HS-27A (cell line): Measurements from ENCODE around the gene HES6.
"Not testable (repeated sequence)": the region's sequence is repeated elsewhere in the genome, so short reads cannot be mapped to it uniquely, and the experiment has no call there.

Experiments
- DNase-seq: peaks from one replicate; pipeline ENCODE4 v3.0.0-alpha.2; 2012; ENCODE audit warnings: low read depth, missing footprints

The HES6 gene

DNA sequence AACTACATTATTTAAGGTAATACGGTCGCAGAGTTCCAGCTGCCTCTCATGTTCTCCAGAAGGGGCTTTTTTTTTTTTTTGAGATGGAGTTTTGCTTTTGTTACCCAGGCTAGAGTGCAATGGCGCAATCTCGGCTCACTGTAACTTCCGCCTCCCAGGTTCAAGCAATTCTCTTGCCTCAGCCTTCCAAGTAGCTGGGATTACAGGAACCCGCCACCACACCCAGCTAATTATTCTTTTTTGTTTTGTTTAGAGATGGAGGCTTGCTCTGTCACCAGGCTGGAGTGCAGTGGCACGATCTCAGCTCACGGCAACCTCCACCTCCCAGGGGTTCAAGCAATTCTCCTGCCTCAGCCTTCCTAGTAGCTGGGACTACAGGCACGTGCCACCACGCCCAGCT lies 33.6 kb upstream of the HES6 start:
- not testable (repeated sequence) for DNase-seq

- no peak for DNase-seq
These were observed 32.3 kb upstream of the HES6 start for GRCh38 chr2:238272156-238272555.

DNA sequence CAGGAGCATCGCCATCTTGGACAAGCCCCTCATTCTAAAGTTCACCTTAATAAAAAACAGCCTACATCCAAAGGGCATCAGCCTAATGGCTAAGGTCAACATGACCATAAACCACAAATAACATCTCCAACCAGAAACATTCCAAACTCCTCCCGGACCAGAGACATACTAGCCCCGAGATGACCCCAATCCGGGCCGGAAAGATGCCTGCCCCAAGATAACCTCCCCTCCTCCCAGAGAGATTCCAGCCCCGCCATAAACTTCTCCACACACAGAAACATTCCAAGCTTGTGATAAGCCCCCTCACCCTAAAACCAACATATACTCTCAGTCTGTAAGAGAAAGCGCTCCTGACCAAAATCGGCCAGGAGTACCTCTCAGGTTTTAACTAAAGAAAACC lies 31.8 kb upstream of the HES6 start:
- not testable (repeated sequence) for DNase-seq

- DNase-seq = no peak
These were observed 31.3 kb upstream of the HES6 start for GRCh38 chr2:238271061-238271554.

DNA sequence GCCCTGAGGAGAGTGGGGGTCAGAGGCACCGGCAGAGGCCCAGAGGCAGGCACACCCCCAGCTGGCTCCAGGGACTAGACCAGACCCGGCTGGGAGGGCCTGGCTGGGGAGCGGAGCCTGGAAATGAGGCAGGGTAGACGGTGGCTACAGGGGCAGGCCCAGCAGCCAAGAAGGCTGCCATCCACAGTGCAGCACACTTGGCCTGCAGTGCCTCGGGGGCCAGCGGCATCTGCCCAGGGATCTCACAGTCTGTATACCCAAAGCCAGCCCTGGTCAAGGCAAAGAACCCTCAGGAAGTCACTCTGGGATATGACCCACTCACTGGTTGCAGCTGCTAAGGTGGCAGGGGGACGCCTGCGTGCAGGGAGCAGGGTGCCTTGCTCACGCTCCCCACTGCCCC lies 30.8 kb upstream of the HES6 start:
- no peak for DNase-seq

DNA sequence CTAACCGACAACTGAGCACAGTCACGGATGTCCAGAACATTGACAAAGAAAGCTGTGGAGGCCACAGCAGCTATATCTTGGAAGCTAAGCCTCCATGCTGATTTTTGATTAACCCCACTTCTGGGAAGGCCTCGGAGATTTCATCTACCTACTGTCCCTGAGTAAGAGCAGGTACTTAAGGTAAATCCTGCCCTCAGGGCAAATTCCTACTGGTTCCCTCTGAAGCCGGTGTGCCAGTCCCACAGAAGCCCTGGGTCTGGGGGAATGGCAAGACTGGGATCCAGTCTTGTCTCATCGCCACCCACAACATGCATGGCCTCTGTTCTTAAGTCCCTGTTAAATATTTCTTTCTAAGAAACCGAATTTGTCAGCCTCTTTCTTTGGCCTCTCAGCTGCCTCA lies 29.9 kb upstream of the HES6 start:
- no peak for DNase-seq

GRCh38 chr2:238267884-238268680 lies 28.2 kb upstream of the HES6 start:
- no peak for DNase-seq

GRCh38 chr2:238267341-238267710 lies 27.5 kb upstream of the HES6 start:
- DNase-seq = no peak

- no peak for DNase-seq
These were observed 25.8 kb upstream of the HES6 start for GRCh38 chr2:238265605-238266004.

GRCh38 chr2:238264072-238264460 lies 24.2 kb upstream of the HES6 start:
- DNase-seq = no peak

DNA sequence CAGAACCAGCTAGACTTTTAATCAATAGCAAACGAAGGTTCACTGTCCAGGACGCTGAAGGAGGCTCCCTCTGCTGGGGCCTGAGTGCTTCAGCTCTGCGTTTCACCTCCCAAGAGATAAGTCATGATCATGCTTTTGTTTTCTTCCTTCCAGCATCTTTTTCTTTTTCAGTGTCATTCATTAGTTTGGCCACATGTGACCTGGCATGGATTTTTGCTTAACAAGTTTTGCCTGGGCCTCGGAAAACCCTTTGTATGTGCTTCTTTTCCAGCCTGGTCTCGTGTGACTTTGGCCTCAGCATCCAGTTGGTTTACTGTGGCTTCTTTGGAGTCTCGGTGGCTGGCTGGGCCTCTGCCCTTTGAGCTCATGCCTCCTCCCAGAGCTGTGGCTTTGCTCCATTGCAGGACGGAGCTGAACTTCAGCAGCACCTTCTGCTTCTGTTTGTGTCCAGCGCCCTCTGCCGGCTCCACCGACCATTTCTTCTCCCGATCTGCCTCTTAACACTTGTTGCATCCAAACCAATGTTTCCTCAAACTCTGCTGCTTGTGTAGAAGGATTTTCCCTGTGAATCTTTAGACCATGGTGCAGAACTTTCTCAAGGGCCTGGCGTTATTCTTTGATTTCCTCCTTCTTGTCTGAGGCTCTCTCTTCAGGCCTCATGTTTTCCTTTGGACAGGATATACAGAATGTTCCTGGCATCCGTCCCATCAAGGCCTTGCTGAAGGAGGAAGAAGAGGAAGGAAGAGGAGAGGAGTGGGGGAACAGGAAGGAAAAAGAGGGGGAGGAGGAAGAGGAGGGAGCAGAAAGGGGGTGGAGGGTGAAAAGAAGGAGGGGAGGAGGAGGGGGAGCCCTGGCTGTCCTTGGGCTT lies 23.6 kb upstream of the HES6 start:
- no peak for DNase-seq

- no peak for DNase-seq
These were observed 22.8 kb upstream of the HES6 start for GRCh38 chr2:238262496-238263122.

DNA sequence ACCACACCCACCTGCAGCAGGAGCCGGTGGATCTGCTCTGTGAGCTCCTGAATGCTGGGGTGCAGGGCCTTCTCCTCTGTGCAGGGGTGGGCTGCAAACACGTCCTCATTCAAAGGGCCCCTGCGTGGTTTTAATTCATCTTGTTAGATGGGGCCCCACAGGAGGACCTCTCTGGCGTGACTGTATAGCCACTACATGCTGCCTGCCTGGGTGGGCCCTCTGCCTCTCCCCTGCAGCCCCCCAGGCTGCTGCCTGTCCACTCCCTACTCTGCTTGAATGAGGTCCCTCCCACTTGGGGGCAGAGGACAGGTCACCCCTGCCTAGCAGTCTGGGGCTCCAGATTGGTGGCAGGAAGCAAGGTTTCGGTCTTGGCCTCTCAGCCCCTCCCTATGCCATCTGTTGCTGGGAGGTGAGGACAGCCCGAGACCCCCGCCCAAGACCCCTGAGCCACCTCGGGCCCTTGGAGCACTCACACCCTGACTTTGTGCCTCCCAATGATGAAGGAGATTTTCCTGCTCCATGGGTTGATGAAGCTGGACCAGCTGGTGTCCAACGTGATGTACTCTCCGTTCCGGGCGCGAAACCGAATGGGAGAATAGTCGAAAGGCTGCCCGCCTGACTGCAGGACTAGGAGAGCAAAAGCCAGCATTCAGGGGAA lies 22.0 kb upstream of the HES6 start:
- no peak for DNase-seq

DNA sequence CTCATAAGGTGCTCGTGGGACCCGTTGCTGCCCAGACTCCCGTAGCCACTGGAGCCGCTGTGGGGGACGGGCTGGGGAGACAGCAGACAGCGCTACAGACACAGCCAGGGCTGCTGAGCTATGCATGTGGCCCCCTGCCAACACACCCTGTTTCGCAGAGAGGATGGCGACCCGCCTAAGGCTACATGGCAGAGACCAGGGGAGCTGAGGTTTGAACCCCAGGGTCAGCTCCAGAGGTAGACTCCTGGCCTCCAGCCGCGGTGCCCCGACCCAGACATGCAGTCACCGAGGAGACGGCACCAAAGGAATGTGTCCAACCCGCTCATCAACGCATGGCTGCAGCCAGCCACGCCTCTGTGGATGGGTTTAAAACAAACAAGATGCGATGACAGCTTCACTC lies 21.0 kb upstream of the HES6 start:
- DNase-seq = no peak

DNA sequence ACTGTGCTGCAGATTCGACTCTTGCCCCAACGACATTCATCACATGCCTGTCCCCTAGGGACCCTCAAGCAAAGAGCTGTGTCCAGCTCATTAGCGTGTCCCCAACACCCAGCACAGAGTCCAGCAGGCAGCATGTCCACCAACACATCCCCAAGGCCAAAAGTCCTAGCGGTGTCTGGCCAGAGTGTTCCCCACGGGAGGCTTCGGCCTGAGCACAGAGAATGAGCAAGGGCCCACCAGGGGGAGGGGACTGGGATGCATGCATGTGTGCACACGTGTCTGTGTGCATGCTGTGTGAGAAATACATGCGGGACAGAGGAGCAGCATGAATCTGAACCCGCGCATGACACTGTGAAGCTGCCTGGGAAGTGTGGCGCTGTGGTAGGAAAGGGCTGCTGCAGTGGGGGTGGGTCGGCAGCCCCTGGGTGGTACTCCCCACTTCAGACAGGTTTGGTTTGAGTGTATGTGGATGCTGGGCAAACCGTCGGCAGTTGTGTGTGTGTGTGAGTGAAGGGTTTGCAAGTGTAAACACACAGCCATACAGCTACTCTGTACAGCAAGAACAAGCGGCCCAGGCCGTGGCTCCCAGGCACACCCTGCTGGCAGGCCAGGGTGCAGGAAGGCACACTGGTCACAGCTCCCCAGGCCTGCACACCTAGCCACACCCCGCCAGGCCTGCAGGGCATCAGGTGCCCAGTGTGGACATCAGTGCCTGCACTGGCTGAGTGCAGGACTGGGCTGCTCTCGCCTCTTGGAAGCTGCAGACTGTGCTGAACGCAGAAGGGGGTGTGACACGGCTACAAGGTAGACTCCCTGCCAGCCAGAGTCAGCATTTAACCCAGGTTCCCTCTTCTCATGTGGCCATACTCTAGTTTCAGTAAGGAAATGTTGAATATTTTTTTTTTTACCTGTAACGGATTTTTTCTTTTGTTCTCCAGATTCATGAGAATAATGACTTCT lies 19.5 kb upstream of the HES6 start:
- no peak for DNase-seq

- DNase-seq = no peak
These were observed 18.2 kb upstream of the HES6 start for GRCh38 chr2:238257786-238258700.

- DNase-seq = no peak
These were observed 16.8 kb upstream of the HES6 start for GRCh38 chr2:238256594-238257104.

DNA sequence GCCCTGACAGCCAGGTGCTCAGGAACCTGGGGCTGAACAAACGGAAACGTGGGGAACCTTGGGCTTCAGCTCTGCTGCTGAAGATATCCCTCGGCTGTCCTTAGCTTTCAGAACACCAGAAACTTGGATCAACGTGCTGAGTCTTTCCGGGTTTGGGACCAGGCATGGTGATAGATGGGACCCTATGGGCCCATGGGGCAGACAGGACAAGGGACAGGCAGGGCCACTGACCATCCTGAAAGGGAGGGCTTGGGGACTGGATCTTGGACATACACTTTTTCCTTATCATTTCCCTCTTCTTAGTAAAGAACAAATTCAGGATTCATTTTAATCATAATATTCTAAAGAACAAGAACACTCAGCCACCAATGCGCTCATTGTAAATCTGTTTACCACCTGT lies 16.3 kb upstream of the HES6 start:
- no peak for DNase-seq

- DNase-seq = no peak
These were observed 15.8 kb upstream of the HES6 start for GRCh38 chr2:238255636-238256035.

DNA sequence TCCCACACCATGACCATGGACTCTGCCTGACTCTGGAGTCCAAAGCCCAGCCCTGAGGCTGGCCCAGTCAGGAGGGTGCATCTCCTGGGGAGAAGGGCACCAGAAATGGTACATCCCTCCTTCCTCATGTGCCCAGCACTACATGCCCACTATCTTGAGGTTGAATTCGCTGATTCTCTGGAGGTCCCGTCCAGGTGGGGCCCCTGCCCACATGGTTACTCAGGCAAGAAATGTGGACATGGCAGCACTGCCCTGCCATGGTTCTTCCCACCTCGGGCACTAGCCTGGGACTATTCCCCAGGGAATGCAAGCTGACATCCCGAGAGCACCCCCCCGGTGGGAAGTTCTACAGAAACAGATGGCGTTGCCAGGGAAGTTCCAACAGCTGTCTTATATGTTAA lies 15.3 kb upstream of the HES6 start:
- no peak for DNase-seq
